Measurements from ENCODE around the gene C16orf87. TPM values are rescaled to one million over a fixed set of nuclear protein-coding genes. Genes with fewer than 3 reads are reported as not detected.

C16orf87 gene
- total RNA-seq, 1 experiment from 2014 or later, result 8.7 TPM

DNA sequence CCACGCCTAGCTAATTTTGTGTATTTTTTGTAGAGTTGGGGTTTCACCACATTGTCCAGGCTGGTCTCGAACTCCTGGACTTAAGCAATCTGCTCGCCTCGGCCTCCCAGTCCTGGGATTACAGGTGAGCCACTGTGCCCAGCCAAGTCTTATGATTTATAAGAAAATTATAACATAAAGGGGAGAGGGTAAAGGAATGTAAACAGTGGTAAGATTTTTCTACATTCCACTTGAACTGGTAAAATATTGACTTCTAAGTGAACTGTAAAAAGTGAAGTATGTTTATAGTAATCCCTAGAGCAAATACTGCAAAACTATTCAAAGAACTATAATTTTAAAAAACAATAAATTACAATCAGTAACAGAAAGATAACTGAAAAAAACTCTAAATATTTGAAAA, 33.5 kb downstream of the C16orf87 start:
- H3K4me3 ChIP-seq (ENCODE audit: low read depth in 2 of 2, low read length in 2 of 2), result no peak overlapping the region
- in situ Hi-C loops (cut with HindIII; ENCODE audit: low pct_unique_long_range_greater_than_20kb, low sequenced_read_pairs), result no loop called here

DNA sequence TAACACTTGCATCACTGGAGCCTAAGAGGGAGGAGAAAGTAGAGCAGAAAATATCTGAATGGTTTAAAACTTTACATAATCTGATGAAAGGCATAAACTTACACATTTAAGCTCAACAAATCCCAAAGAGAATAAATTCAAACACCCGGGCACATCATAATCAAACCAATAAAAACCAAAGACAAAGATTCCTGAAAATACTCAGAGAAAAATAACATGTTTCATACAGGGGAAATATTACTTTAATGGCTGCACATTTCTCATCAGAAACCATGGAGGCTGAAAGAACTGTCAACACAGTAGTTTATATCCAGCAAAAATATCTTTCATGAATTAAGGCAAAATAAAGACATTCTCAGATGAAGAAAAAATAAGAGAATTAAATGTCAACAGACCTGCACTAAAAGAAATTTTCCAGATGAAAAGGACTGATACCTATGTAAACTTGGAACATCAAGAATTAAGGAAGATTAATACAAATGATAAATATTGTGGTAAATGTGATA, 34.2 kb downstream of the C16orf87 start:
- ChIA-PET POLR2A (no interaction called here), CTCF (no interaction called here)
- no peaks in the 10 kb centered on the region for H3K4me1 ChIP-seq (ENCODE audit: control insufficient read depth, insufficient read depth, low read length)
- no peaks in the 10 kb centered on the region for H3K27me3 ChIP-seq (ENCODE audit: control insufficient read depth, insufficient read depth, low read length)
- no peak overlapping the region for H3K27ac ChIP-seq (ENCODE audit: low read length)
- DNase-seq (ENCODE audit: low read depth, low spot score) (no peak), ATAC-seq (no peak)
- no peak for TF ChIP-seq SIN3A (IDR thresholded peaks at IDR 0.05; ENCODE audit: borderline replicate concordance, insufficient read depth, low read depth, low read length)
- TF ChIP-seq, protein P1, sequence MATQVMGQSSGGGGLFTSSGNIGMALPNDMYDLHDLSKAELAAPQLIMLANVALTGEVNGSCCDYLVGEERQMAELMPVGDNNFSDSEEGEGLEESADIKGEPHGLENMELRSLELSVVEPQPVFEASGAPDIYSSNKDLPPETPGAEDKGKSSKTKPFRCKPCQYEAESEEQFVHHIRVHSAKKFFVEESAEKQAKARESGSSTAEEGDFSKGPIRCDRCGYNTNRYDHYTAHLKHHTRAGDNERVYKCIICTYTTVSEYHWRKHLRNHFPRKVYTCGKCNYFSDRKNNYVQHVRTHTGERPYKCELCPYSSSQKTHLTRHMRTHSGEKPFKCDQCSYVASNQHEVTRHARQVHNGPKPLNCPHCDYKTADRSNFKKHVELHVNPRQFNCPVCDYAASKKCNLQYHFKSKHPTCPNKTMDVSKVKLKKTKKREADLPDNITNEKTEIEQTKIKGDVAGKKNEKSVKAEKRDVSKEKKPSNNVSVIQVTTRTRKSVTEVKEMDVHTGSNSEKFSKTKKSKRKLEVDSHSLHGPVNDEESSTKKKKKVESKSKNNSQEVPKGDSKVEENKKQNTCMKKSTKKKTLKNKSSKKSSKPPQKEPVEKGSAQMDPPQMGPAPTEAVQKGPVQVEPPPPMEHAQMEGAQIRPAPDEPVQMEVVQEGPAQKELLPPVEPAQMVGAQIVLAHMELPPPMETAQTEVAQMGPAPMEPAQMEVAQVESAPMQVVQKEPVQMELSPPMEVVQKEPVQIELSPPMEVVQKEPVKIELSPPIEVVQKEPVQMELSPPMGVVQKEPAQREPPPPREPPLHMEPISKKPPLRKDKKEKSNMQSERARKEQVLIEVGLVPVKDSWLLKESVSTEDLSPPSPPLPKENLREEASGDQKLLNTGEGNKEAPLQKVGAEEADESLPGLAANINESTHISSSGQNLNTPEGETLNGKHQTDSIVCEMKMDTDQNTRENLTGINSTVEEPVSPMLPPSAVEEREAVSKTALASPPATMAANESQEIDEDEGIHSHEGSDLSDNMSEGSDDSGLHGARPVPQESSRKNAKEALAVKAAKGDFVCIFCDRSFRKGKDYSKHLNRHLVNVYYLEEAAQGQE (IDR thresholded peaks at IDR 0.05; ENCODE audit: insufficient read depth in 1 of 2, low read depth in 2 of 2, low read length in 1 of 2), result no peak
- no peaks in the 10 kb centered on the region; the same call in 1 of the 2 replicates for H3K36me3 ChIP-seq (ENCODE audit: control insufficient read depth, insufficient read depth, low read length)
- in situ Hi-C loops (cut with HindIII; ENCODE audit: low pct_unique_long_range_greater_than_20kb, low sequenced_read_pairs) (no loop called here), intact Hi-C loops (cut with micrococcal nuclease; ENCODE audit: unreplicated experiment) (no loop called here)
- H3K9me3 ChIP-seq (ENCODE audit: control insufficient read depth, insufficient read depth, low read depth, low read length), result no peaks in the 10 kb centered on the region
- H3K4me3 ChIP-seq (ENCODE audit: low read depth in 2 of 2, low read length in 2 of 2), result no peak overlapping the region
- BruUV-seq (replicated peaks), result no TSS peak

More for the DNA sequence above, 33.5 kb downstream of the C16orf87 start:
- Histone ChIP-seq H3K27me3 (ENCODE audit: control insufficient read depth, insufficient read depth, low read length) (no peaks in the 10 kb centered on the region), H3K9me3 (ENCODE audit: control insufficient read depth, insufficient read depth, low read depth, low read length) (no peaks in the 10 kb centered on the region), H3K4me1 (ENCODE audit: control insufficient read depth, insufficient read depth, low read length) (no peaks in the 10 kb centered on the region), H3K27ac (ENCODE audit: low read length) (no peak overlapping the region), H3K36me3 (ENCODE audit: control insufficient read depth, insufficient read depth, low read length) (no peaks in the 10 kb centered on the region; the same call in 1 of the 2 replicates)
- POLR2A ChIA-PET, result no interaction called here
- CTCF ChIA-PET, result no interaction called here
- intact Hi-C loops (cut with micrococcal nuclease; ENCODE audit: unreplicated experiment), result no loop called here
- no TSS peak for BruUV-seq (replicated peaks)
- TF ChIP-seq, protein P1 (IDR thresholded peaks at IDR 0.05; ENCODE audit: insufficient read depth in 1 of 2, low read depth in 2 of 2, low read length in 1 of 2), result no peak
- TF ChIP-seq, protein P2, sequence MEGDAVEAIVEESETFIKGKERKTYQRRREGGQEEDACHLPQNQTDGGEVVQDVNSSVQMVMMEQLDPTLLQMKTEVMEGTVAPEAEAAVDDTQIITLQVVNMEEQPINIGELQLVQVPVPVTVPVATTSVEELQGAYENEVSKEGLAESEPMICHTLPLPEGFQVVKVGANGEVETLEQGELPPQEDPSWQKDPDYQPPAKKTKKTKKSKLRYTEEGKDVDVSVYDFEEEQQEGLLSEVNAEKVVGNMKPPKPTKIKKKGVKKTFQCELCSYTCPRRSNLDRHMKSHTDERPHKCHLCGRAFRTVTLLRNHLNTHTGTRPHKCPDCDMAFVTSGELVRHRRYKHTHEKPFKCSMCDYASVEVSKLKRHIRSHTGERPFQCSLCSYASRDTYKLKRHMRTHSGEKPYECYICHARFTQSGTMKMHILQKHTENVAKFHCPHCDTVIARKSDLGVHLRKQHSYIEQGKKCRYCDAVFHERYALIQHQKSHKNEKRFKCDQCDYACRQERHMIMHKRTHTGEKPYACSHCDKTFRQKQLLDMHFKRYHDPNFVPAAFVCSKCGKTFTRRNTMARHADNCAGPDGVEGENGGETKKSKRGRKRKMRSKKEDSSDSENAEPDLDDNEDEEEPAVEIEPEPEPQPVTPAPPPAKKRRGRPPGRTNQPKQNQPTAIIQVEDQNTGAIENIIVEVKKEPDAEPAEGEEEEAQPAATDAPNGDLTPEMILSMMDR (IDR thresholded peaks at IDR 0.05), result no peak
- TF ChIP-seq SIN3A (IDR thresholded peaks at IDR 0.05; ENCODE audit: borderline replicate concordance, insufficient read depth, low read depth, low read length), result no peak
- no peak for TF ChIP-seq TCF7L2 (IDR thresholded peaks at IDR 0.05; ENCODE audit: low read depth, low read length)
- TF ChIP-seq POLR2AphosphoS5 (IDR thresholded peaks at IDR 0.05; ENCODE audit: low read depth, low read length), result no peak
- no peak for DNase-seq (ENCODE audit: low read depth, low spot score)
- ATAC-seq, result no peak

All from Panc1 (cell line).